Rectal smooth muscle tissue (tissue), 1 donor: Measurements from ENCODE around the gene CCDC141.
"Not testable (repeated sequence)": the region's sequence is repeated elsewhere in the genome, so short reads cannot be mapped to it uniquely, and the experiment has no call there.

Experiments used
- H3K27ac ChIP-seq: one replicate; pipeline ENCODE4 v1.7.0; 2013; ENCODE audit warnings: low read depth, low read length, inconsistent platforms
- H3K27me3 ChIP-seq: one replicate; pipeline ENCODE4 v1.7.0; 2013; ENCODE audit warnings: low read length; ENCODE audit not compliant: control insufficient read depth, insufficient read depth
- H3K36me3 ChIP-seq: one replicate; pipeline ENCODE4 v1.7.0; 2013; ENCODE audit warnings: low read length; ENCODE audit not compliant: control insufficient read depth, insufficient read depth
- H3K4me1 ChIP-seq: one replicate; pipeline ENCODE4 v1.7.0; 2013; ENCODE audit warnings: low read length; ENCODE audit not compliant: control insufficient read depth, insufficient read depth
- H3K4me3 ChIP-seq: one replicate; pipeline ENCODE4 v1.7.0; 2013; ENCODE audit warnings: low read length
- H3K9ac ChIP-seq: one replicate; pipeline ENCODE4 v1.7.0; 2013; ENCODE audit warnings: low read length

CCDC141 gene

GRCh38 chr2:178992719-178993118, 57.2 kb downstream of the CCDC141 start:
- not testable (repeated sequence) for H3K36me3 ChIP-seq, H3K9ac ChIP-seq, H3K27me3 ChIP-seq, H3K27ac ChIP-seq, H3K4me1 ChIP-seq, H3K4me3 ChIP-seq

- H3K27ac ChIP-seq: no peak overlapping the region
- H3K4me3 ChIP-seq: no peak overlapping the region
- H3K9ac ChIP-seq: no peak overlapping the region
- H3K36me3 ChIP-seq: no peaks in the 10 kb centered on the region
- H3K4me1 ChIP-seq: no peaks in the 10 kb centered on the region
- H3K27me3 ChIP-seq: no peaks in the 10 kb centered on the region
Observed at GRCh38 chr2:178990533-178991241, 59.2 kb downstream of the CCDC141 start.

- H3K36me3 ChIP-seq, H3K27me3 ChIP-seq, H3K4me1 ChIP-seq, H3K9ac ChIP-seq, H3K4me3 ChIP-seq, H3K27ac ChIP-seq: not testable (repeated sequence)
Observed at GRCh38 chr2:178989424-178989823, 60.5 kb downstream of the CCDC141 start.

GRCh38 chr2:178982652-178983051, 67.3 kb downstream of the CCDC141 start:
- H3K9ac ChIP-seq, H3K4me3 ChIP-seq, H3K4me1 ChIP-seq, H3K27ac ChIP-seq, H3K27me3 ChIP-seq, H3K36me3 ChIP-seq: not testable (repeated sequence)

GRCh38 chr2:178980815-178981214, 69.1 kb downstream of the CCDC141 start:
- Histone ChIP-seq H3K36me3 (no peaks in the 10 kb centered on the region), H3K4me3 (no peak overlapping the region), H3K27me3 (no peaks in the 10 kb centered on the region), H3K9ac (no peak overlapping the region), H3K27ac (no peak overlapping the region), H3K4me1 (no peaks in the 10 kb centered on the region)

- H3K4me1 ChIP-seq: no peaks in the 10 kb centered on the region
- no peaks in the 10 kb centered on the region for H3K36me3 ChIP-seq
- H3K4me3 ChIP-seq: no peak overlapping the region
- H3K27me3 ChIP-seq: no peaks in the 10 kb centered on the region
- H3K9ac ChIP-seq: no peak overlapping the region
- H3K27ac ChIP-seq: no peak overlapping the region
Observed at GRCh38 chr2:178978667-178979066, 71.3 kb downstream of the CCDC141 start.

- Histone ChIP-seq H3K9ac (no peak overlapping the region), H3K36me3 (no peaks in the 10 kb centered on the region), H3K27ac (no peak overlapping the region), H3K27me3 (no peaks in the 10 kb centered on the region), H3K4me1 (no peaks in the 10 kb centered on the region), H3K4me3 (no peak overlapping the region)
Observed at GRCh38 chr2:178976351-178976750, 73.6 kb downstream of the CCDC141 start.

GRCh38 chr2:178962805-178963433, 87.0 kb downstream of the CCDC141 start:
- H3K4me3 ChIP-seq: no peak overlapping the region
- no peaks in the 10 kb centered on the region for H3K36me3 ChIP-seq
- H3K27ac ChIP-seq: no peak overlapping the region
- H3K9ac ChIP-seq: no peak overlapping the region
- H3K27me3 ChIP-seq: no peaks in the 10 kb centered on the region
- no peaks in the 10 kb centered on the region for H3K4me1 ChIP-seq

- no peak overlapping the region for H3K9ac ChIP-seq
- no peaks in the 10 kb centered on the region for H3K4me1 ChIP-seq
- no peak overlapping the region for H3K4me3 ChIP-seq
- H3K27me3 ChIP-seq: no peaks in the 10 kb centered on the region
- H3K27ac ChIP-seq: no peak overlapping the region
- H3K36me3 ChIP-seq: no peaks in the 10 kb centered on the region
Observed at GRCh38 chr2:178962152-178962551, 87.8 kb downstream of the CCDC141 start.

GRCh38 chr2:178954049-178954448, 95.9 kb downstream of the CCDC141 start:
- no peaks in the 10 kb centered on the region for H3K4me1 ChIP-seq
- no peaks in the 10 kb centered on the region for H3K27me3 ChIP-seq
- no peak overlapping the region for H3K4me3 ChIP-seq
- no peak overlapping the region for H3K9ac ChIP-seq
- H3K36me3 ChIP-seq: no peaks in the 10 kb centered on the region
- H3K27ac ChIP-seq: no peak overlapping the region

GRCh38 chr2:178951266-178952006, 98.5 kb downstream of the CCDC141 start:
- H3K27ac ChIP-seq: no peak overlapping the region
- H3K4me3 ChIP-seq: no peak overlapping the region
- H3K9ac ChIP-seq: no peak overlapping the region
- H3K27me3 ChIP-seq: no peaks in the 10 kb centered on the region
- no peaks in the 10 kb centered on the region for H3K4me1 ChIP-seq
- H3K36me3 ChIP-seq: no peaks in the 10 kb centered on the region

- no peak overlapping the region for H3K27ac ChIP-seq
- H3K9ac ChIP-seq: no peak overlapping the region
- H3K4me1 ChIP-seq: no peaks in the 10 kb centered on the region
- H3K36me3 ChIP-seq: no peaks in the 10 kb centered on the region
- H3K4me3 ChIP-seq: no peak overlapping the region
- H3K27me3 ChIP-seq: no peaks in the 10 kb centered on the region
Observed at GRCh38 chr2:178949584-178949983, 100.4 kb downstream of the CCDC141 start.
